Ecto neural progenitor cell (in vitro differentiated cells): ENCODE measurements around the gene YPEL5.

ENCODE experiments used
- DNase-seq: peaks from one replicate; pipeline ENCODE4 v3.0.0-alpha.2; 2018; ENCODE audit warnings: low spot score

The YPEL5 gene

GRCh38 chr2:30165617-30166016 is 18.8 kb downstream of the YPEL5 start:
- DNase-seq = no peak

GRCh38 chr2:30172627-30173026 is 25.8 kb downstream of the YPEL5 start:
- DNase-seq = no peak

GRCh38 chr2:30177440-30177839 is 30.6 kb downstream of the YPEL5 start:
- DNase-seq = no peak

- DNase-seq = no peak
Observed at GRCh38 chr2:30177956-30178355, 31.1 kb downstream of the YPEL5 start.

- no peak for DNase-seq
Observed at GRCh38 chr2:30178618-30179434, 32.0 kb downstream of the YPEL5 start.

- DNase-seq = no peak
Observed at GRCh38 chr2:30179536-30179935, 32.7 kb downstream of the YPEL5 start.

GRCh38 chr2:30180226-30180625 is 33.4 kb downstream of the YPEL5 start:
- DNase-seq = no peak

GRCh38 chr2:30181176-30181575 is 34.4 kb downstream of the YPEL5 start:
- DNase-seq = no peak

GRCh38 chr2:30184035-30184434 is 37.2 kb downstream of the YPEL5 start:
- DNase-seq = no peak

- no peak for DNase-seq
Observed at GRCh38 chr2:30185178-30185577, 38.4 kb downstream of the YPEL5 start.

GRCh38 chr2:30188292-30188691 is 41.5 kb downstream of the YPEL5 start:
- DNase-seq = no peak

GRCh38 chr2:30190637-30191036 is 43.8 kb downstream of the YPEL5 start:
- DNase-seq = no peak

GRCh38 chr2:30191107-30191506 is 44.3 kb downstream of the YPEL5 start:
- no peak for DNase-seq

- no peak for DNase-seq
Observed at GRCh38 chr2:30191819-30192271, 45.0 kb downstream of the YPEL5 start.

GRCh38 chr2:30192314-30192713 is 45.5 kb downstream of the YPEL5 start:
- no peak for DNase-seq

GRCh38 chr2:30193104-30193681 is 46.4 kb downstream of the YPEL5 start:
- DNase-seq = no peak

- no peak for DNase-seq
Observed at GRCh38 chr2:30194421-30194820, 47.6 kb downstream of the YPEL5 start.

GRCh38 chr2:30195016-30195415 is 48.2 kb downstream of the YPEL5 start:
- no peak for DNase-seq

GRCh38 chr2:30197570-30198192 is 50.9 kb downstream of the YPEL5 start:
- no peak for DNase-seq

- no peak for DNase-seq
Observed at GRCh38 chr2:30201990-30202389, 55.2 kb downstream of the YPEL5 start.

- DNase-seq = no peak
Observed at GRCh38 chr2:30203156-30203555, 56.3 kb downstream of the YPEL5 start.

GRCh38 chr2:30204281-30204680 is 57.5 kb downstream of the YPEL5 start:
- DNase-seq = no peak

- DNase-seq = no peak
Observed at GRCh38 chr2:30205456-30205855, 58.6 kb downstream of the YPEL5 start.
